Keratinocyte (primary cell): Measurements from ENCODE around the gene ZNF195. TPM values are rescaled to one million over a fixed set of nuclear protein-coding genes. Genes with fewer than 3 reads are reported as not detected.

Experiments used
- DNase-seq: peaks from one replicate; pipeline ENCODE4 v3.0.0-alpha.2; 2011; ENCODE audit warnings: low read depth, missing footprints, low spot score
- FAIRE-seq: peaks from 2 replicates; lab custom pipeline; 2011; peaks lifted over from hg19 to GRCh38; lab: Jason Lieb, UNC
- H2AFZ ChIP-seq: 2 replicates; pipeline ENCODE4 v1.6.0; 2012; ENCODE audit warnings: low read length, control low read depth, inconsistent platforms; ENCODE audit not compliant: control insufficient read depth
- H3K27ac ChIP-seq: 2 replicates; pipeline ENCODE4 v1.5.1; 2011; ENCODE audit warnings: low read length; ENCODE audit not compliant: control insufficient read depth, insufficient read depth
- H3K27me3 ChIP-seq: 3 replicates; pipeline ENCODE4 v1.6.0; 2011; ENCODE audit warnings: low read length; ENCODE audit not compliant: control insufficient read depth, insufficient read depth; ENCODE audit errors: extremely low read depth
- H3K36me3 ChIP-seq, 2 experiments: 2 replicates in 1 of 2; 3 replicates in 1 of 2; pipeline ENCODE4 v1.5.1; 2011; ENCODE audit warnings: low read length in 2 of 2, mild to moderate bottlenecking in 1 of 2; ENCODE audit not compliant: control insufficient read depth in 2 of 2, insufficient read depth in 2 of 2; ENCODE audit errors: extremely low read depth in 1 of 2
- H3K4me1 ChIP-seq: 3 replicates; pipeline ENCODE4 v1.5.1; 2011; ENCODE audit warnings: low read length; ENCODE audit not compliant: control insufficient read depth, insufficient read depth; ENCODE audit errors: extremely low read depth
- H3K4me2 ChIP-seq: 3 replicates; pipeline ENCODE4 v1.6.0; 2011; ENCODE audit warnings: low read depth, low read length; ENCODE audit not compliant: control insufficient read depth, insufficient read depth; ENCODE audit errors: extremely low read depth
- H3K4me3 ChIP-seq, 3 experiments: fragments of 200-600 bp in 1 of 3; sonication (generic) in 1 of 3; 2 replicates in 2 of 3; 3 replicates in 1 of 3; pipeline ENCODE4 v1.5.1; 2011 to 2016; ENCODE audit warnings: low read length in 3 of 3, mild to moderate bottlenecking in 3 of 3, control low read depth in 2 of 3, inconsistent platforms in 1 of 3, low read depth in 1 of 3, mixed read lengths in 1 of 3, mixed run types in 1 of 3, moderate library complexity in 1 of 3; ENCODE audit not compliant: control insufficient read depth in 2 of 3, insufficient read depth in 2 of 3; ENCODE audit errors: extremely low read depth in 1 of 3
- H3K79me2 ChIP-seq: 2 replicates; pipeline ENCODE4 v1.6.0; 2012; ENCODE audit warnings: low read length; ENCODE audit not compliant: control insufficient read depth, insufficient read depth
- H3K9ac ChIP-seq: 3 replicates; pipeline ENCODE4 v1.6.0; 2011; ENCODE audit warnings: low read length; ENCODE audit not compliant: control insufficient read depth, insufficient read depth; ENCODE audit errors: extremely low read depth
- H3K9me1 ChIP-seq: 3 replicates; pipeline ENCODE4 v1.6.0; 2011; ENCODE audit warnings: low read length; ENCODE audit not compliant: control insufficient read depth, insufficient read depth; ENCODE audit errors: extremely low read depth
- H3K9me3 ChIP-seq: 2 replicates; pipeline ENCODE4 v1.5.1; 2012; ENCODE audit warnings: low read depth, low read length; ENCODE audit not compliant: control insufficient read depth
- H4K20me1 ChIP-seq: 3 replicates; pipeline ENCODE4 v1.6.0; 2011; ENCODE audit warnings: low read length; ENCODE audit not compliant: control insufficient read depth, insufficient read depth; ENCODE audit errors: extremely low read depth
- EZH2 ChIP-seq: IDR thresholded peaks from one replicate; pipeline ENCODE4 v1.6.1; 2012; ENCODE audit warnings: inconsistent platforms, mild to moderate bottlenecking, low read length, moderate library complexity
- dilution Hi-C: fragments of 300-500 bp; cut with MboI; formaldehyde crosslinking; loops from one replicate; pipeline ENCODE4 v1.7.0; 2020; ENCODE audit warnings: low sequenced_read_pairs; ENCODE audit not compliant: extremely low pct_ligation_motif_present
- polyA plus RNA-seq, 5 experiments: library from polyadenylated mRNA; depleted of rRNA in 3 of 5; stranded (reverse) in 3 of 5; stranded (forward) in 1 of 5; unstranded in 1 of 5; fragments of >200 nt; gene quantifications; 1 replicate in 1 of 5; 2 replicates in 3 of 5; 3 replicates in 1 of 5; pipeline versions ENCODE4 v1.2.1 to v1.2.3, GENCODE V29; 2011 to 2012; ENCODE audit warnings: missing spikeins in 2 of 5, low read depth in 1 of 5, low replicate concordance in 1 of 5
- TF ChIP-seq, protein P1 (sequence below), 3 experiments: IDR thresholded peaks in 1 of 3; conservative IDR thresholded peaks in 1 of 3; optimal IDR thresholded peaks in 1 of 3; 2 replicates in 2 of 3; 3 replicates in 1 of 3; pipeline versions ENCODE3 to v1.5.1; 2011; ENCODE audit warnings: low read length in 3 of 3, mild to moderate bottlenecking in 3 of 3, moderate library complexity in 2 of 3, control low read depth in 1 of 3, inconsistent platforms in 1 of 3; ENCODE audit not compliant: insufficient read depth in 2 of 3; ENCODE audit errors: extremely low read depth in 1 of 3

ZNF195 gene
- polyA plus RNA-seq, 1 donor (not counting 4 experiments of a cell fraction or from before 2014, with no cell fraction given), result 27.4 TPM

DNA sequence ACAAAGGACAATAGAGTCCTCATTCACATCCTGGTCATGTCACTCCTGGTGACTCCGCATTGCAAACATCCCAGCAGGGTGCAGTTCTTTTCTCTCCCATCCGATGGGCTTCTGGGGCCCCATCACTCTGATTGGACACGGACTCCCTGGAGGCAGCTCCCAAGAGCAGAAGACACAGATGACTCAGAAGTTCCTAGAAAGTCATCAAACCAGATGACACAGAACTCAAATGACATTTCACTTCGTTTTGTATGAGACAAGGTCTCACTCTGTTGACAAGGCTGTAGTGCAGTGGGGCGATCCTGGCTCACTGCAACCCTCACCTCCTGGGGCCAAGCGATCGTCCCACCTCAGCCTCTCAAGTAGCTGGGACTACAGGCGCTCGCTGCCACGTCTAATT, 33.2 kb downstream of the ZNF195 start:
- no peaks in the 10 kb centered on the region for H3K4me1 ChIP-seq
- H4K20me1 ChIP-seq, result no peaks in the 10 kb centered on the region
- H3K27me3 ChIP-seq, result peaks cover 6% of the 10 kb centered on the region
- H3K36me3 ChIP-seq, result no peaks in the 10 kb centered on the region
- no peak overlapping the region for H3K4me3 ChIP-seq
- TF ChIP-seq, protein P1, sequence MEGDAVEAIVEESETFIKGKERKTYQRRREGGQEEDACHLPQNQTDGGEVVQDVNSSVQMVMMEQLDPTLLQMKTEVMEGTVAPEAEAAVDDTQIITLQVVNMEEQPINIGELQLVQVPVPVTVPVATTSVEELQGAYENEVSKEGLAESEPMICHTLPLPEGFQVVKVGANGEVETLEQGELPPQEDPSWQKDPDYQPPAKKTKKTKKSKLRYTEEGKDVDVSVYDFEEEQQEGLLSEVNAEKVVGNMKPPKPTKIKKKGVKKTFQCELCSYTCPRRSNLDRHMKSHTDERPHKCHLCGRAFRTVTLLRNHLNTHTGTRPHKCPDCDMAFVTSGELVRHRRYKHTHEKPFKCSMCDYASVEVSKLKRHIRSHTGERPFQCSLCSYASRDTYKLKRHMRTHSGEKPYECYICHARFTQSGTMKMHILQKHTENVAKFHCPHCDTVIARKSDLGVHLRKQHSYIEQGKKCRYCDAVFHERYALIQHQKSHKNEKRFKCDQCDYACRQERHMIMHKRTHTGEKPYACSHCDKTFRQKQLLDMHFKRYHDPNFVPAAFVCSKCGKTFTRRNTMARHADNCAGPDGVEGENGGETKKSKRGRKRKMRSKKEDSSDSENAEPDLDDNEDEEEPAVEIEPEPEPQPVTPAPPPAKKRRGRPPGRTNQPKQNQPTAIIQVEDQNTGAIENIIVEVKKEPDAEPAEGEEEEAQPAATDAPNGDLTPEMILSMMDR (optimal IDR thresholded peaks at IDR 0.05 in 1 of 3, IDR thresholded peaks at IDR 0.05 in 1 of 3, conservative IDR thresholded peaks at IDR 0.05 in 1 of 3; ENCODE audit: extremely low read depth in 1 of 3, insufficient read depth in 2 of 3, low read length in 3 of 3), result no peak
- no peak for TF ChIP-seq EZH2
- H3K9me3 ChIP-seq, result peaks cover 6% of the 10 kb centered on the region
- no peak overlapping the region for H3K4me2 ChIP-seq
- H3K9ac ChIP-seq, result no peak overlapping the region
- FAIRE-seq, result no peak
- dilution Hi-C loops, result no loop called here
- H3K9me1 ChIP-seq, result no peaks in the 10 kb centered on the region
- H2AFZ ChIP-seq, result no peak overlapping the region
- H3K27ac ChIP-seq, result no peak overlapping the region
- H3K79me2 ChIP-seq, result no peaks in the 10 kb centered on the region
- DNase-seq, result no peak

DNA sequence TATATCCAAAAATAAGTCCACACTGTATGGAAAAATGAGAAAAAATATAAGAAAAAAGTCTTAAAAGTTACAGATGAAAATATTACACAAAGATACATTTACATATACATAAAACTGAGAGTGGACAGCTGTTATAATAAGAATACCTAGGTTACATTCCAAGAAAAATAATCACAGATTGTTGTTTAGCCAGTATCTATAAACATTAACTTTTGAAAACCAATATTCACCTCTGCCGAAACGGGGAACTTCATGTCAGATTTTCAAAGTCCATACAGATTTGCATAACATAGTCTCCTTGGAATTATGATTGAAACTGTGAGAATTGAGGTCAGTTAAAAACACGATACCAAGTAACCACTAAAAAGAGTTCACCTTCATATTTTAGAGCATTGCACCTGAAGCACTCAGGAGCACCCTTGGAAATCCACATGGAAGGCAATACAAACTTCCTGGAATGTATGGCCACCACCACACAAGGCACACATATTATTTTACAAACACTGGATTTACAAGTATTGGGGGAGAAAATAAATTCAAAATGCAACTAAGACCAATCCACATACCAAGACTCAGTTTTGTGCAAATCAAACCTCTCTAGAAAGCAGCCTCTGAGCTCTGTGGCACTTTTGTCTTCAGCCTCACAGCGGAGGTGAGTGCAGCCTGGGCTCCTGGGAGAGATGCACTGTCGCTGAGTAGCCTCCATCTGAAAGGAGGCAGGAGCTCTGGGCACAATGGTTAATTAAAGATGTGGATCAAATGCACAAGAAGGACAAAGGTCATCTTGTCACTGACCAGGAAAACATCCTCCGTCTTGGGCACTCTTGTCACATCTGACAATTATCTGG, 34.4 kb downstream of the ZNF195 start:
- no peaks in the 10 kb centered on the region for H3K36me3 ChIP-seq
- TF ChIP-seq, protein P1 (optimal IDR thresholded peaks at IDR 0.05 in 1 of 3, IDR thresholded peaks at IDR 0.05 in 1 of 3, conservative IDR thresholded peaks at IDR 0.05 in 1 of 3; ENCODE audit: extremely low read depth in 1 of 3, insufficient read depth in 2 of 3, low read length in 3 of 3), result no peak
- no peak for TF ChIP-seq EZH2
- FAIRE-seq (no peak), DNase-seq (no peak)
- no peak overlapping the region for H3K4me2 ChIP-seq
- no peaks in the 10 kb centered on the region for H3K9me1 ChIP-seq
- peaks cover 7% of the 10 kb centered on the region for H3K4me1 ChIP-seq
- H3K27me3 ChIP-seq, result peaks cover 6% of the 10 kb centered on the region
- dilution Hi-C loops, result no loop called here
- no peaks in the 10 kb centered on the region for H3K79me2 ChIP-seq
- peaks cover 6% of the 10 kb centered on the region for H3K9me3 ChIP-seq
- no peak overlapping the region for H3K9ac ChIP-seq
- no peak overlapping the region for H3K27ac ChIP-seq
- no peaks in the 10 kb centered on the region for H4K20me1 ChIP-seq
- H2AFZ ChIP-seq, result no peak overlapping the region
- no peak overlapping the region for H3K4me3 ChIP-seq
